ENCODE data around the gene PAX2. TPM values are rescaled to one million over a fixed set of nuclear protein-coding genes. Genes with fewer than 3 reads are reported as not detected.
A peak's percentile ranks its signal among the peaks of the same experiment; 100 is the strongest.

PAX2 gene
- total and polyA plus RNA-seq, 2 of the 13 experiments (the other 11 are each of a cell fraction or from before 2014, with no cell fraction given) = not detected

DNA sequence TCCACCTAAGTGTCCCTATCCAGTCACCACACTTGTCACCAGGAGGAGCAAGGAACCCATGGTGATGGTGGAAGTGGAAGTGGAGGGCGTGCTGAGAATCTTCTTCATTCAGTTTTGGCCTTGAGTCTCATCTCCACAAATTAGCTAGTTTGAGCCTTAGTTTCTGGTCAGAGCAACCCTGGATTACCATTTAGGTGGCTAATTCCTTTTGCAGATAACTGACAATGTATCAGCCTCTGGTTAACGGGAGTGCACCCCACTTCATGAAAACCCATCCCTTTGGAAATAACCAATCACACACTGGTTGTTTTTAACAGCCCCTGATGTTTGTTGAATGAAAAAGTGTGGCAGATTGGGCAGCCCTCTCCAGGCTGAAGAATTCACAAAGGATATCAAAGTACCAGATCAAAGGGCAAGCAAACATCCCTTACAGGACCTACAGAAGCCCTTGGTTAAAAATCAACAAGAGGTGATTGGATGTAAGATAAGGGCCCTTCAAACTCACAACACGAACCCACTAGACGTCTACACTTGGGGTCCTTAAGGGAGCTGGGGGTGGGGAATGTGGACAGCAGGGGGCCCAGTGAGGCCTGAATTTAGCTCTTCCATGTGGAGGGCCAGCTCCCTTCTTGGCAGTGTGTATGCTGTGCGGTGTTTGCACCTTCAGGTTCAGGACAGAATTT, 130.2 kb downstream of the PAX2 start (continued):
- TF ChIP-seq HNF4G (IDR thresholded peaks at IDR 0.05; ENCODE audit: borderline replicate concordance, low read depth, low read length) (peak; percentile 91), HNF4G (CRISPR knock-in tag; IDR thresholded peaks at IDR 0.05; ENCODE audit: borderline replicate concordance, low read depth) (peak; percentile 76; the same call in 1 of the 2 replicates), ZSCAN20 (CRISPR knock-in tag; IDR thresholded peaks at IDR 0.05; ENCODE audit: borderline replicate concordance) (peak; percentile 96), HDAC6 (IDR thresholded peaks at IDR 0.05; ENCODE audit: low read depth, low read length) (no peak), ZNF205 (CRISPR knock-in tag; IDR thresholded peaks at IDR 0.05) (no peak), DPF2 (CRISPR knock-in tag; IDR thresholded peaks at IDR 0.05; ENCODE audit: borderline replicate concordance, low read depth) (no peak), CENPT (CRISPR knock-in tag; IDR thresholded peaks at IDR 0.05; ENCODE audit: low read depth) (no peak), TEAD3 (CRISPR knock-in tag; optimal IDR thresholded peaks at IDR 0.05; ENCODE audit: borderline replicate concordance) (peak; percentile 6), TBP (CRISPR knock-in tag; IDR thresholded peaks at IDR 0.05) (no peak), CHD4 (IDR thresholded peaks at IDR 0.05; ENCODE audit: borderline replicate concordance, low read length) (no peak), ZNF335 (CRISPR knock-in tag; IDR thresholded peaks at IDR 0.05) (peak; percentile 77), KDM5A (IDR thresholded peaks at IDR 0.05; ENCODE audit: borderline replicate concordance, low read length) (no peak), KAT2B (IDR thresholded peaks at IDR 0.05; ENCODE audit: borderline replicate concordance, low read depth, low read length) (no peak), ONECUT2 (CRISPR knock-in tag; IDR thresholded peaks at IDR 0.05) (no peak), TBX2 (CRISPR knock-in tag; IDR thresholded peaks at IDR 0.05; ENCODE audit: borderline replicate concordance) (peak; percentile 54; the same call in 1 of the 2 replicates), BHLHE40 (IDR thresholded peaks at IDR 0.05; ENCODE audit: low read length) (no peak), ZNF883 (CRISPR knock-in tag; IDR thresholded peaks at IDR 0.05; ENCODE audit: not compliant biosample characterization) (no peak), TP53 (CRISPR knock-in tag; conservative IDR thresholded peaks at IDR 0.05) (no peak), ZNF616 (CRISPR knock-in tag; IDR thresholded peaks at IDR 0.05; ENCODE audit: low read depth) (no peak)
- TF ChIP-seq, protein P1, sequence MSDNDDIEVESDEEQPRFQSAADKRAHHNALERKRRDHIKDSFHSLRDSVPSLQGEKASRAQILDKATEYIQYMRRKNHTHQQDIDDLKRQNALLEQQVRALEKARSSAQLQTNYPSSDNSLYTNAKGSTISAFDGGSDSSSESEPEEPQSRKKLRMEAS (IDR thresholded peaks at IDR 0.05) = peak; percentile 52
- TF ChIP-seq, protein P2, sequence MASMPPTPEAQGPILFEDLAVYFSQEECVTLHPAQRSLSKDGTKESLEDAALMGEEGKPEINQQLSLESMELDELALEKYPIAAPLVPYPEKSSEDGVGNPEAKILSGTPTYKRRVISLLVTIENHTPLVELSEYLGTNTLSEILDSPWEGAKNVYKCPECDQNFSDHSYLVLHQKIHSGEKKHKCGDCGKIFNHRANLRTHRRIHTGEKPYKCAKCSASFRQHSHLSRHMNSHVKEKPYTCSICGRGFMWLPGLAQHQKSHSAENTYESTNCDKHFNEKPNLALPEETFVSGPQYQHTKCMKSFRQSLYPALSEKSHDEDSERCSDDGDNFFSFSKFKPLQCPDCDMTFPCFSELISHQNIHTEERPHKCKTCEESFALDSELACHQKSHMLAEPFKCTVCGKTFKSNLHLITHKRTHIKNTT (CRISPR knock-in tag; IDR thresholded peaks at IDR 0.05) = no peak
- TF ChIP-seq, protein P3, sequence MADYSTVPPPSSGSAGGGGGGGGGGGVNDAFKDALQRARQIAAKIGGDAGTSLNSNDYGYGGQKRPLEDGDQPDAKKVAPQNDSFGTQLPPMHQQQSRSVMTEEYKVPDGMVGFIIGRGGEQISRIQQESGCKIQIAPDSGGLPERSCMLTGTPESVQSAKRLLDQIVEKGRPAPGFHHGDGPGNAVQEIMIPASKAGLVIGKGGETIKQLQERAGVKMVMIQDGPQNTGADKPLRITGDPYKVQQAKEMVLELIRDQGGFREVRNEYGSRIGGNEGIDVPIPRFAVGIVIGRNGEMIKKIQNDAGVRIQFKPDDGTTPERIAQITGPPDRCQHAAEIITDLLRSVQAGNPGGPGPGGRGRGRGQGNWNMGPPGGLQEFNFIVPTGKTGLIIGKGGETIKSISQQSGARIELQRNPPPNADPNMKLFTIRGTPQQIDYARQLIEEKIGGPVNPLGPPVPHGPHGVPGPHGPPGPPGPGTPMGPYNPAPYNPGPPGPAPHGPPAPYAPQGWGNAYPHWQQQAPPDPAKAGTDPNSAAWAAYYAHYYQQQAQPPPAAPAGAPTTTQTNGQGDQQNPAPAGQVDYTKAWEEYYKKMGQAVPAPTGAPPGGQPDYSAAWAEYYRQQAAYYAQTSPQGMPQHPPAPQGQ (CRISPR knock-in tag; IDR thresholded peaks at IDR 0.05; ENCODE audit: borderline replicate concordance) = no peak
- TF ChIP-seq, protein P4, sequence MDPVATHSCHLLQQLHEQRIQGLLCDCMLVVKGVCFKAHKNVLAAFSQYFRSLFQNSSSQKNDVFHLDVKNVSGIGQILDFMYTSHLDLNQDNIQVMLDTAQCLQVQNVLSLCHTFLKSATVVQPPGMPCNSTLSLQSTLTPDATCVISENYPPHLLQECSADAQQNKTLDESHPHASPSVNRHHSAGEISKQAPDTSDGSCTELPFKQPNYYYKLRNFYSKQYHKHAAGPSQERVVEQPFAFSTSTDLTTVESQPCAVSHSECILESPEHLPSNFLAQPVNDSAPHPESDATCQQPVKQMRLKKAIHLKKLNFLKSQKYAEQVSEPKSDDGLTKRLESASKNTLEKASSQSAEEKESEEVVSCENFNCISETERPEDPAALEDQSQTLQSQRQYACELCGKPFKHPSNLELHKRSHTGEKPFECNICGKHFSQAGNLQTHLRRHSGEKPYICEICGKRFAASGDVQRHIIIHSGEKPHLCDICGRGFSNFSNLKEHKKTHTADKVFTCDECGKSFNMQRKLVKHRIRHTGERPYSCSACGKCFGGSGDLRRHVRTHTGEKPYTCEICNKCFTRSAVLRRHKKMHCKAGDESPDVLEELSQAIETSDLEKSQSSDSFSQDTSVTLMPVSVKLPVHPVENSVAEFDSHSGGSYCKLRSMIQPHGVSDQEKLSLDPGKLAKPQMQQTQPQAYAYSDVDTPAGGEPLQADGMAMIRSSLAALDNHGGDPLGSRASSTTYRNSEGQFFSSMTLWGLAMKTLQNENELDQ (CRISPR knock-in tag; IDR thresholded peaks at IDR 0.05; ENCODE audit: borderline replicate concordance) = no peak

Data from HepG2 (cell line).